ENCODE results near the gene TMEM233. TPM values are rescaled to one million over a fixed set of nuclear protein-coding genes. Genes with fewer than 3 reads are reported as not detected.

Gene TMEM233
- total RNA-seq, 1 experiment from 2014 or later, result not detected

DNA sequence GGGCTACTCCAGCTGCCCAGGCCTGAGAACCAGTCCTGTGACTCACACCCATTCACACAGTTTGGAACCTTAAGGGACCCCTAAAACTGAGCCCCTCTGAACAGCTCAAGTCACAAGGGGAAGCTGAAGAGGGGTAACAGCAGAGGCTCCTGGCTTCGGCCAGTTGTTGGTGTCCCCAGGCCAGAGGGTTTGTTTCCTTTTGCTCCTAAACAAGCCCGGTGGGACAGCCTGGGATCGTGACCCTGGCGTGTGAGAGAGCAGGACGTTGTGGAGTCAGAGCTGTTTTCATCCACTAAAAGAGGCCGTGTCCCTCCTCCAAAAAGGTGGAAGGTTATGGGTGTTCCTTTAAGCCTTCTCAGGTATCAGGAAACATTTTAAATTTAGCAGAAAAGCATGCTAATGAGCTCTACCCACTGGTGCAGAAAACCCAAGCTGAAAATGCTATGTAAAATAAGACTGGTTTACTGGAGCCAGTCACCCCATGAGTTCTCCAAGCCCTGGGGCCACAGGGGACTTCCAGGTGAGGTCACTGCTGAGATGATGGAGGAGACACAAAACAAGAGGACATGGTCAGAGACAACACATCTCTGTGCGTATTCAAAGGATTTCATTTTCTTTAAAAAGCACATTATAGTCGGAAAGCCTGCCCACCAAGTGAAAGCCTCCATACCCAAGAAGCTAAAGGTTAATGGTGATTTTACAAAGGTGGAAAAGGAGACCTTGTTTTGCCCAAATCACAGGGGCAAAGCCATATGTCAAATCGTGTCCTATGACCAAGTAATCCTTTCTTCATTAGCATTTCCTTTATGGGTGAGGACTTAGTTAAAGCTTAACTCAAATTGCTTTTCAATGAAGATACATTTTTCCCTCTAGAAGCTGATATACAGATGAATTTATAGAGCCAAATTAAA, 88.4 kb downstream of the TMEM233 start:
- intact Hi-C loops (cut with micrococcal nuclease), result no loop called here
- RAD21 ChIA-PET (ENCODE audit: low non-redundant PET in 1 of 2, low total read pairs in 2 of 2, uncharacterized antibody in 2 of 2, unreplicated experiment in 2 of 2), result no interaction called here
- H3K9me3 ChIP-seq (ENCODE audit: control insufficient read depth in 1 of 2, insufficient read depth in 1 of 2, low read depth in 1 of 2, low read length in 2 of 2), result no peaks in the 10 kb centered on the region
- H3K27me3 ChIP-seq (ENCODE audit: insufficient read depth, low read length), result no peaks in the 10 kb centered on the region
- no peak overlapping the region for H3K9ac ChIP-seq (ENCODE audit: low read length)
- H3K4me2 ChIP-seq (ENCODE audit: low read length), result no peak overlapping the region
- no peaks in the 10 kb centered on the region for H3K4me1 ChIP-seq (ENCODE audit: control insufficient read depth in 1 of 2, insufficient read depth in 2 of 2, low read length in 2 of 2)
- TF ChIP-seq, protein P1, sequence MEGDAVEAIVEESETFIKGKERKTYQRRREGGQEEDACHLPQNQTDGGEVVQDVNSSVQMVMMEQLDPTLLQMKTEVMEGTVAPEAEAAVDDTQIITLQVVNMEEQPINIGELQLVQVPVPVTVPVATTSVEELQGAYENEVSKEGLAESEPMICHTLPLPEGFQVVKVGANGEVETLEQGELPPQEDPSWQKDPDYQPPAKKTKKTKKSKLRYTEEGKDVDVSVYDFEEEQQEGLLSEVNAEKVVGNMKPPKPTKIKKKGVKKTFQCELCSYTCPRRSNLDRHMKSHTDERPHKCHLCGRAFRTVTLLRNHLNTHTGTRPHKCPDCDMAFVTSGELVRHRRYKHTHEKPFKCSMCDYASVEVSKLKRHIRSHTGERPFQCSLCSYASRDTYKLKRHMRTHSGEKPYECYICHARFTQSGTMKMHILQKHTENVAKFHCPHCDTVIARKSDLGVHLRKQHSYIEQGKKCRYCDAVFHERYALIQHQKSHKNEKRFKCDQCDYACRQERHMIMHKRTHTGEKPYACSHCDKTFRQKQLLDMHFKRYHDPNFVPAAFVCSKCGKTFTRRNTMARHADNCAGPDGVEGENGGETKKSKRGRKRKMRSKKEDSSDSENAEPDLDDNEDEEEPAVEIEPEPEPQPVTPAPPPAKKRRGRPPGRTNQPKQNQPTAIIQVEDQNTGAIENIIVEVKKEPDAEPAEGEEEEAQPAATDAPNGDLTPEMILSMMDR (IDR thresholded peaks at IDR 0.05 in 2 of 3, conservative IDR thresholded peaks at IDR 0.05 in 1 of 3; ENCODE audit: borderline replicate concordance in 1 of 3, insufficient read depth in 1 of 3, low read depth in 2 of 3, low read length in 2 of 3), result no peak
- TF ChIP-seq EGR1 (IDR thresholded peaks at IDR 0.05; ENCODE audit: low read depth) (no peak), CEBPB (IDR thresholded peaks at IDR 0.05; ENCODE audit: low read depth) (no peak), CBX3 (IDR thresholded peaks at IDR 0.05; ENCODE audit: low read depth) (no peak), EZH2 (IDR thresholded peaks at IDR 0.05) (no peak), JUND (IDR thresholded peaks at IDR 0.05) (no peak)
- TF ChIP-seq, protein P2, sequence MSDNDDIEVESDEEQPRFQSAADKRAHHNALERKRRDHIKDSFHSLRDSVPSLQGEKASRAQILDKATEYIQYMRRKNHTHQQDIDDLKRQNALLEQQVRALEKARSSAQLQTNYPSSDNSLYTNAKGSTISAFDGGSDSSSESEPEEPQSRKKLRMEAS (IDR thresholded peaks at IDR 0.05), result no peak
- no TSS peak for BruUV-seq (replicated peaks)
- POLR2A ChIA-PET, result no interaction called here
- no peak overlapping the region for H3K4me3 ChIP-seq (replicated peaks in 1 of 2; ENCODE audit: low read depth in 1 of 2, low read length in 2 of 2)
- no peaks in the 10 kb centered on the region for H3K9me2 ChIP-seq (ENCODE audit: insufficient read depth)
- DNase-seq (ENCODE audit: low read depth, low spot score) (no peak), ATAC-seq (no peak)
- CTCF ChIA-PET, result interaction anchor here (1.4 to 1.7 kb wide), 2 partner anchors 13 to 15 kb away, joined by 3 to 6 read pairs; no protein-coding TSS in a partner anchor
- H2AFZ ChIP-seq (ENCODE audit: low read depth, low read length, poor library complexity, severe bottlenecking), result no peak overlapping the region
- H4K20me1 ChIP-seq (ENCODE audit: insufficient read depth), result no peaks in the 10 kb centered on the region
- no peak overlapping the region for H3K27ac ChIP-seq (ENCODE audit: low read depth, low read length)
- no peaks in the 10 kb centered on the region for H3K79me2 ChIP-seq (ENCODE audit: insufficient read depth, low read length)
- H3K36me3 ChIP-seq (ENCODE audit: control insufficient read depth in 1 of 2, insufficient read depth in 2 of 2, low read length in 2 of 2), result peaks cover 33 to 36% of the 10 kb centered on the region in 2 experiments
